ENCODE data around the gene AFAP1.

AFAP1 gene

DNA sequence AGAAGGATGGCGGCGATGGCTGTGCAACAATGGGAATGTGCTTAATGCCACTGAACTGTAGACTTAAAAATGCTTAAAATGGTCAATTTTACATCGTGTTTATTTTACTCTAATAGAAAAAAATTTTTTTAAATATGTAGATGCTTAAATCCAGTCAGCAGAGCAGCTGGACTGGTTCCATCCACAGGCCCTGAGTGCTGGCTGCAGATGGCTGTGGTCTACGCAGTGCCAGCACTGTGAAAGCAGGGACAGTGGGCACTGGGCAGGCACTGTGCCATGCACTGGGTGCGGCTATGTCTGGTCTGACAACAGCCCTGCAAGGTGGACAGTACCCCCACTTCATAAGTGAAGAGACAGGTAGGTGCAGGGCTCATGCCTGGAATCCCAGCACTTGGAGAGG lies 175.2 kb downstream of the AFAP1 start:
- no peak for DNase-seq

DNA sequence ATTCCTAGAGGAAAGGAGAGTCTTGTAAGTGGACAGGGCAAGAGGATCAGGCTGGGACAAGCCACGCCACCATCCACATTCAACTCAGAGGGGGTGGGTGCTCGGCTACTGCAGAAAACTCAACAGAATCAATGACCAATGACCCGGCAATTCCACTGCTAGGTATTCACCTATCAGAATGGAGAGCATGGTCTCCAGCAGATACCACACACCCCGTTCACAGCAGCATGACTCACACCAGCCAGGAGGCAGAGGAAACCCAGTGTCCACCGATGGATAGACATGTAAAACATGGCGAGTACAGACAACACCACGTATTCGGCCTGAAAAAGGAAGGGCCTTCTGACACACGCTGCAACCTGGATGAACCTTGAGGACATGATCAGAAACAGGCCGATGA lies 175.9 kb downstream of the AFAP1 start:
- DNase-seq, result no peak

DNA sequence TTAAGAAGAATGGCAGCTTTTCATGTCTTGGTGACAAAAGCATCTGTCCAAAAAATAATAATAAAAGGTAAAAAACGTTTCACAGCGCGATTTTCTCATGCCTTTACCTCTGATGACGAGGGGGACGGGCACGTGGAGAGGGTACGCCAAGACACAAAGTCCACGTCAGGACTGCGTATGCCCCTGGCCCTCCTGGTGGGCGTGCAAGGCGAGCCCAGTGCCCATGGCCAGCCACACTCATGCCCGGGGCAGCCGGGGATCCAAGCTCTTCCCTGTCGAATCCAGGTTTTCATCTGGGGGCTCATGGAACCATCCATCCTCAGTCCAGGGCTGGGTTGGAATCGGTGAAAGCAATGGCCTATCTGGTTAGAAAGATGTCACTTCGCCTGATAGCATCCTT lies 176.6 kb downstream of the AFAP1 start:
- no peak for DNase-seq

DNA sequence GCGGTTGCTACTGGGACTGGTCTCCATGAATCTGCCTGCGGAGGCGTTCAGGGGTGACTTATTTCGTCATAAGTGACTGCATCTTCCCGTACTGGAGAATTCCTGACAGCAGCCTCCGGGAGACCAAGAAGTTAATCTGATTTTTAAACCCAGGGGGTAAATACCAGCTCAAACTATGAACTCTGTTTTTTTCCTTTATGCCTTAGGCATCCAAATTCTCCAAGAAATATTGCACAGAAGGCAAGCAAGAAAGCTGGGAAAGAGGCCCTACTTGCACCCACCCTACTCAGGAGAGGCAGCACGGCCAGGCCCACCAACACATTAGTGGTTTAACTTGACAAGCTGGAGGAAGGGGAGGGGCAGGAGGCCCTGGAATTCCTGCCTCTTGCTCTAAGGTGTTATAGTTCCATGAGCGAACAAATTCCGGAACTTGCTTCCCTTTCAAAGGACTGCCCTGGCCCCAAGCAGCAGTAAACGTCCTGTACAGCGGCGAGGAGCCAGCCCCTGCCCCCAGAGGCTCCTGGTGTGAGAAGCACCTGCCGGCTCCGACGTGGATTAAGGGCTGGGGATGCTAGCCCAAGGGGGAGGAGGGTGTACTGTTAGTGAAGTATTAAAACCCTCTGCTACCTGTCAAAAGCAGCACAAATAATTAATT lies 177.2 kb downstream of the AFAP1 start:
- DNase-seq, result no peak

DNA sequence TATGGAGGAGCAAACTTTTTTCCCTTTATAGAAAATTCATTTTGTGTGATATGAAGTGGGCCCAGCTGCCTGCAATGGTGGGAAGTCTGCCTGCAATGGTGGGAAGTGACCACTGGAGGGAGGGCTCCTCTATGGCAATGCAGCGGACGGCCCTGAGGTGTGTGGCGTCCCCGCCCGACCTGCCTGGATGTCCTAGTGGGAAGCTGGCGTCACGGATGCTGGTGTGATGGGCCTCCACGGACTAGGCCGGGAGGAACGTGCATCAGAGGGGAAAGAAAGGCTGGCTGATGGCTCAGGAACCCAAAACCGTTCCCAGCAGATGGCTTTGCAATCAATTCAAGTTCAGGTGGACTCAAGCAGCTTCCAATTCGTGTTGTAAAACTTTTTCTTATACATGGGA lies 177.9 kb downstream of the AFAP1 start:
- peak; percentile 45 for DNase-seq

DNA sequence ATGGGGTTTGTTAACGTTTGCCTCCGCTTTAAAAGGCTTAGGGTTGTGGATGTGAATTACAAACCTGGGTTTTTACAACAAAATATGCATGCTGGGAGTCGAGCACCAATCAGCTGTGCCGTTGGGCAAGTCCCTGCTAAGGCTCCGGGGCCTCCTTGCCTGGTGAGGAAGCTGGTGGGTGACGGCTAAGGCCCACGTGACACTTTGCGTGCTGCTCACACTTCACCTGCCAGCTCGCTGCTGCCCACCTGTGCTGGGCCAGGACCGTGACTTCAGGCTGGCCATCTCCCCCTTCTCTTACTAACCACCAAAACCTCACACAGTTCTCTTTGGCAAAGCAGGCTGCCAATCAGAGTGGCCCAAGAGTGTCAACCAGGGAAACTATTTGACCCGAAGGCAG lies 178.3 kb downstream of the AFAP1 start:
- DNase-seq, result no peak

DNA sequence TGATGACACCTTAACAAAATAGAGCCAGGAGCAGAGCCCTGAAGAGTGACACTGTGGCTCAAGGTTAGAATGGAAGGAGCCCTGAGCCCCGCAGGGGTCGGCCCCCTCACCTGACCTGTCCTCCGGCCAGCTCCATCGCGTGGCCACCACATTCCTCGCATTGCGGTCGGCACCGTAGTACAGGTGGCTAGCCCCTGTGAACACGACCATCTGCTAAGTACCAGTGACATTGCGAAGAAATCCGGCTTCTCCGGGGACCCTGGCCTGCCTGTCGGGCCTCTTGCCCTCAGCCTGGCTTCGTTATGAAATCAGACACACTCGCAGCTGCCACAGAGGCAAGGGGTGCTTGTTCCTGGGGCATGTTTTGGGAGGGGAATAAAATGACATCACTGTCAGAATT lies 179.0 kb downstream of the AFAP1 start:
- DNase-seq, result no peak

DNA sequence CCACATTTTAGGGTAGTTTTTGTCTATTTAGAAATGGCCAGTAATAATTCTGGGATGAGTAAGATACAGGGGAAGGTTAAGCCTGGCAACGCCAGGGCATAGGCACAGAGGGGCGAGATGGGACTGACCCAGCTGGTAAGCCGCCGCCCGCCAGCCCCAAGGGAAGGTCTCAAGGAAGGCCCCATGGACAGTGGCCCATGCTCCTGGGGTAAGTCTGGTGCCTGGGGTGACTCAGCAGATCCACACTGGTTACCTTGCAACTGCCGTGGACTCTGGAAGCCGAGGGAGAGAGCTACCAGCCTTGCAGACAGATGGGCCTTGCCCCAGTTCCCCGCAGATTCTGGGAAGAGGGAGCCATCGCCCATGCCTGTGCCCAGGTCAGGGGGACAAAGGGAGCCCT lies 179.4 kb downstream of the AFAP1 start:
- DNase-seq, result no peak

DNA sequence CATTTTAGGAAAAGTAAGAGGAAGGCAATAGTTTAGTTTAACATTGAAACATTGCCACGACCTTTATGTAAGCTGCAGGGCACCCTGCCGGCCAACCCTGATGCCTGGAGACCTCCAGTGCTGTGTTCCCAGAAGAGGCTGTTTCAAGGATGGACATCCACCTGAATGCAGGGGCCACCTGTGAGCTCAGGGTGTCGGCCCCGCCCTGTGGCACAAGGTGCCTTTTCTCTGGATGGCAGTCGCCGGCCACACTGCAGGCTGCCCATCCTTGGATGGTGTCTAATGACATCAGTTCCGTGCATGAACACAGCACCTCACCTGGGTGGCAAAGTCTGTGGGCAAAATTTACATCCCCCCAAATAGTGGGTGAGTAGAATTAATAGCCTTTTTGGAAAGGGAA lies 180.0 kb downstream of the AFAP1 start:
- no peak for DNase-seq

DNA sequence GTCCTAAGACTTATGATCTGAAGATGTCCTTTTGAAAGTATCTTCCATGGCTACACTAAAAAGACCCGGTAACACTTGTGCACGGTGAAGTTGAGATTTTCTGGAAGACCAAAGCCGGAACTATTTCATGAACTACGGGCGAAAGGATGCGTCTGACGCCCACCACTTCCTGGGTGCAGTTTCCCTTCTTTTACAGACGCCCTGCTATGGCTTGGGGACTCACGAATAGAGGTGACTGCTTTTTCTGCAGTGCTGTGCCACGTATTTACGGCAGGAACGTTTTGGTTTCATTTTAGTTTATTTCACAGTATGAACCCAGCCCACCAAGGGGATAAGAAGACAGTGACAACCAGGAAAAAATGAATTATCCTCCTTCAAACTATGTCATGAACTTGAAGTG lies 180.4 kb downstream of the AFAP1 start:
- peak; percentile 54 for DNase-seq

DNA sequence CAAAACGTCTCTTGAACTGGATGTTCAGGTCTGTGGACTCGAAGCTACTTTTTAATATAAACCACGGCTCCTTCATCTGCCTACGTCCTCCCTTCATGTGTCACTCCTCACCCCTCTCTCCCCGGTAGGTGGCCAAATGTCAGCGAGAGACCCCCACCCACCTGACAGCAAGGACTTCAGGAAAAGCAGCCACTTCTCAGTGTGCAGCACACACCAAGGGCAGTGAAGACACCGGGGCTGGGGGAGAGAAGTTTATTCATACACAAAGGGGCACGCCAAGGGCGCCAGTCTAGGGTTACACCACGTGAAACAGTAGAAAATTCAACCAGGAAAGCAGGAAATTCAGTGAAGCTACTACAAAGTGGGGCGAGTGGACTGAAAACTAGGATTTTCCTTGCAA lies 181.2 kb downstream of the AFAP1 start:
- DNase-seq, result no peak

DNA sequence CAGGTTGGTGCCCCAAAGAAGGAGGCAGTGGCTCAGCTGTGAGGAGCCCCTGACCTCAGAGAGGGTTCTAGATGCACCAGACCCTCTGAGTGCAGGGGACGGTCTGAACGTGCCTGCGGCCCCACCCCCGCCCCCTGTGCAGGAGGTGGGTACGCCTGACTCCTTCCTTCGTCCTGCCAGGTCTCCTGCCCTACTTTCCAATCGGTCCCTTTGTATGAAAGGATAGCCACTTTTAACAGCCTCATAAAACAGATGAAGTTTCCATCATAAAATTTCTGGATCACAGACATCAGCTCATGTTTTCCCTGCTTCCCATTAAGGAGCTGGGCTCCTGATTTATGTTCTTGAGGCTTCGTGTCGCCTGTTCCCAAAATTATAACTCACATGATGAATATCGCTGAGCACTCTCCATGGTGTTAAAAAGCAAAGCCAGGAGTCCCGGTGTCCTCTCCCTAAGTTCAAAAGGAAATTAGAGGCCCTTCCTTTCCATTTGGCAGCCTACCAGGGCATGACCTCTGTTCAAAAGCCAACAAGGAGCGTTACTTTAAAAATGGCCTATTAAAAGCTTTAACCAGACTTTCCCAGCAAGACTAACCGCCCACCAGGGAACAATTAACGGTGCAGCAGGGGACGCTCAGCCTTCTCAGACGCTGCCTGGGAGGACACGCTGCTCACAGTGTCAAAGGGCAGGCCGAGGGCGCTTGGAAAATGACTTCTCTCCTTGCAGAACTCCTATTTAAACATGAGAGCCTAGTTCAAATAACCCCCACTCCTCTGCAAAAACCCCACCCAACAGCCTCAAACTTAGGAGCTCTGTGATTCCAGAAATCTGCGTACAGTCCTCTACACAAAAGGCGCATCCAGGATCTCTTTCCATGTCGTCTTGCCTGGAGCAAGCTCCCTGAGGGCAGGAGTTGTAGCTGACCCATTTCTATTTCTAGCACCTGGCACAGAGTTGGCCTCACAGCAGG lies 181.9 kb downstream of the AFAP1 start:
- DNase-seq, result no peak

DNA sequence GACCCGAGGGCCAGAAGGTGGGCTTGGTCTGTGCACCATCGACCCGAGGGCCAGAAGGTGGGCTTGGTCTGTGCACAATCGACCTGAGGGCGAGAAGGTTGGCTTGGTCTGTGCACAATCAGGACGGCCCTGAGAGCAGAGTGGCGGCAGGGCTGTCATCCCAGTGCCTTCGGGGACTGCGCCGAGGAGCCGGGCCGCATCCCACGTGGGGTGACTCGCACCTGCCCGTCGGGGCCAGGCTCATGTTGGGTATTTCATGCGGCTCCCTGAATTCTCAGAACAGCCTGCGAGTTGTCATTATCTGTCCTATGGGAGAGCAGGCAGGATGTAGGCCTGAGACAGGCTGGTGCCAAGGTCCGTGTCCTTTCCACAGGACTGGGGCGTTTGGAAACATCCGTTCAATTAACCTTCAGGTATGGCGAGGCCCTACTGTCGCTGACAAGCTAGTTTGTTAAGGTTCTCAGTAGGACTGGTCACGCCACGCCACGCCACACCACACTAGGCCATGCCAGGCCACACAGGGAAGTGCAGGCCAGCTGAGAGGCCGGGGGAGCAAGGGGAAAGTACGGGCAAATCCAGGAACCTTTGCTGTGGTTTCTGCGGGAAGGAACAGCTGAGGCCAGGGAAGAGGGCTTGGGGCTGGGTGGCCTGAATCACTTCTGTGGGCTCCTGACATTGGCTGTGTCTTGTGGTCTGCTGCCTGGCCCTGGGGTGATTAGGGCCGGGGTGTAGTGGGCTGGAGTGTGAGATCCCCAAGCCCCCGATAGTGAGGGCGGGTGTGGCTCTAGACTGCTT lies 182.9 kb downstream of the AFAP1 start:
- DNase-seq, result no peak

DNA sequence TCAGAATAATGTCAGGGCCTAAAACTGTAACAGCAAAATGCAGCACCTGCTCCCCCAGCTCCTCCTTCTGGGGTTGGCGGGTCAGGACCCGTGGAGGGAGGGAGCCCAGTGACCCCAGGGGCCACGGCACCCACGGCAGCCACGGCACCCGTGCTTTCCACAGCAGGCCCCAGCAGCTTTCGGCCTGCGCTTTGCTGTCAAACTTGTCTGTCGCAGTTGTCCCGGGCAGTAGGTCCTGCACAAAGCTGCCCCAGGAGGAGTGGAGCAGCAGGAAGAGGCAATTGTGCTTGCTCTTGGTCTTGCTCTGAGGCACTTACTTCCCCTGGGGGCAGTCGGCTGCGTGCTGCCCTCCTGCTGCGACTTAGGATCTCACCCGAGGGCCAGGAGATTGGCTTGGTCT lies 183.6 kb downstream of the AFAP1 start:
- no peak for DNase-seq

DNA sequence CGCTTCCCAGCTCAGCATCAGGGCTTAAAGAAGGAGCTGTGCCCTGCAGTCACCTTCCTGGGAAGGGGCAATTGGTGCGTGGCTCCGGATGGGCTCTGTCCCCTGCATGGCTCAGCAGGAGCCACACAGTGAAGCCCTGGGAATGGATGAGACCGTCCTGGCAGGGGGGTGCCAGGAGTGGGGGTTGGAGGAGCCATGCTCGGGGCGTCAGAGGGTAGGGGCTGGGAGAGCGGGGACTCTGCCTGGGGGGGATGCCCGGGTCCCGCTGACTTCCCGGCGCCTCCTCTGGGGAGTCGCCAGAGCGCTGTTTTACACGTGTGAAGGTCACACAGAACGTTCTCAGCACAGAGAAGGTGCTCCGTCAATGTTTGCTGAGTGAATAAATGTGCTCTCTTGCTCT lies 184.1 kb downstream of the AFAP1 start:
- no peak for DNase-seq

DNA sequence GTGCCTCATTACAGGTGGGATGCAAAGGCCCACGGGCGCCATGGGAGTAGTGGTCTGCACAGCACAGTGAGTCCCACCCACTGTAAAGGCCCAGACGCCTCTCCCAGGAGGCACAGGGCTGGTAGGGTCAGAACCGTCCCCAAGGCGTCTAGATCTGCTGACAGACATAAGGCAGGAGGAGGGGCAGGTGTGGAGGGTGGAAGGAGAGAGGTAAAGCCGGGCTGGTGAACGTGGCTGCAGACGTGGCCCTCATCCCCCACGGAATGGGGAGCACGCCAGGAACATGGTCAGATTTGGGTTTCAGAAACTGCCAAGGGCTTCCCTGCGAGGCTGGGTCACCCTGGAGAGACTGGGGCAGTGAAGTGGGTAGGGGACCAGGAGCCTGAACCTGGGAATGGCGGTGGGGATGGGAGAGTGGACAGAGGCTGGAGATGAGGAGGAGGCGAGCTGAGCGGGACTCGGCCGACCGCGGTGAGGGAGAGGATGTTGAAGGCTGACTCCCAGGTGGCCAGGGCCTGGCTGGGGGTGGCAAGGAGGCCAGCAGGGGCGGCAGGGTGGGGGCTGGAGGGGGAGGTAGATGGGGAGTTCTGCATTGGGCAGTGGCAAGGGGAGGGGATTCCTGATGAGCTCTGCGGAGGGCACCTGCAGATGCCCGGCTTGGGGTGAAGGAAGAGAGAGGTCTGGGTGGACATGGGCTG lies 184.9 kb downstream of the AFAP1 start:
- no peak for DNase-seq

DNA sequence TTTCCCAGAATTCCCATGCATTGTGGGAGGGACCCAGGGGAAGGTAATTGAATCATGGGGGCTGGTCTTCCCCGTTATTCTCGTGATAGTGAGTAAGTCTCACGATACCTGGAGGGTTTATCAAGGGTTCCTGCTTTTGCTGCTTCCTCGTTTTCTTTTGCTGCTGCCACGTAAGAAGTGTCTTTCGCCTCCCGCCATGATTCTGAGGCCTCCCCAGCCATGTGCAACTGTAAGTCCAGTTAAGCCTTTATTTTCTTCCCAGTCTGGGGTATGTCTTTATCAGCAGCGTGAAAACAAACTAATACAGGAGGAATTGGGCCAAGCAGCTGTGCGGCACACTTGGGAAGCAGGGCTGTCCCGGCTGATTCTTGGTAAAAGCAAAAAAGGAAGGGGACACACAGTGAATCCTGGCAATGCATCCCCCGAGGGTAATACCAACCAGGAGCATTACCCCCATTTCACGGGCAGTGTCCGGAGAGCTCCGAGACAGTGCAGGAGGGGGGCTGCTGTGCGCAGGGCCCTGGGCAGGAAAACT lies 185.7 kb downstream of the AFAP1 start:
- DNase-seq, result no peak

DNA sequence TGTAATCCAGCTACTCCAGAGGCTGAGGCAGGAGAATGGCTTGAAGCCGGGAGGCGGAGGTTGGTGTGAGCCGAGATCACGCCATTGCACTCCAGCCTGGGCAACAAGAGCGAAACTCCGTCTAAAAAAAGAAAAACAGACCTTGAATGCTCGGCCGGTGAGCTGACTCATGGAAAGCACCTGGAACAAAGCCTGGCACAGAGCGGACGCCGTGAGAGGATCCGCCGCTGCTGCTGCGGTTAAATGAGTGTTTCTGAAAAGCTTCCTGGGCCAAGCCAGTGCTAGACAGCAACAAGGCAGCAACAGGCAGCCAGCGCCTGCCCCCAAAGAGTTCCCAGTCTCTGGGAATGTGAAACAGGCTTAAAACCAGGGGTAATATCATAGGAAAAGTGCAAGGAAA lies 186.4 kb downstream of the AFAP1 start:
- no peak for DNase-seq

DNA sequence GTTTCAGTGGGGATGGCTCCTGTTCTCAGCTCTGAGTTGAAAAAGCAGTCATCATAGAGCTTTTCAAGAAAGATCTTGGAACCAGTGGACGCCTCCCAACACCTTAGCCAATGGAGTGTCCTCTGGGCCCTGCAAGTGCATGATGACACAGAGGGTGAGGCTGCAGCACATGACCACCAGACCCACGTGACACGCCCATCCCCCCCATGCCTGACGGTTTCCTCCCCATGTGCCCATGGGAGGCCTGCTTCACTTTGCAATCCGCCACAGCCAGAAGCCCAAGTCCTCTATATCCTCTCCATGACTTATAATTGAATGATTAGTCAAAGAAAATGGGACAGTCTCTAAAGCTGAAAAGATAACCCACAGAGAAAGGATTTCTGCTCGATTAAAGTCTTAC lies 187.0 kb downstream of the AFAP1 start:
- no peak for DNase-seq

DNA sequence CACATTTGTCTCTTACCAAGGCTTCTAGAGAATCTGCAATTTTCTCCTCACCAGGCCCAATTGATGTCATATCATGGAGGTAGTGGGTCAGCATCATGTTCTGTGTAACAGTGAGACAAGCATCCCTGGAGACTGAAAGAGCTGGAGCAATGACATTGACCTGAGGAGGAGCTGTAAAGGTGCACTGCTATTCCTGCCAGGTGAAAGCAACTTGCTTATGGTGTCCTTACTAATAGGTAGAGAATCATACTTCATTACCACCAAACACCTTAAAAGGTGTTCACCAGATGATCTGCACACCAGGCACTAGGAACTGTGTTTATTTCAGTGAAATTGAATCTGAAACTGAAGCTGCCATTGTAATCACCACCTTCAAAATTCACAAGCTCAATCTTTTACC lies 188.7 kb downstream of the AFAP1 start:
- no peak for DNase-seq

DNA sequence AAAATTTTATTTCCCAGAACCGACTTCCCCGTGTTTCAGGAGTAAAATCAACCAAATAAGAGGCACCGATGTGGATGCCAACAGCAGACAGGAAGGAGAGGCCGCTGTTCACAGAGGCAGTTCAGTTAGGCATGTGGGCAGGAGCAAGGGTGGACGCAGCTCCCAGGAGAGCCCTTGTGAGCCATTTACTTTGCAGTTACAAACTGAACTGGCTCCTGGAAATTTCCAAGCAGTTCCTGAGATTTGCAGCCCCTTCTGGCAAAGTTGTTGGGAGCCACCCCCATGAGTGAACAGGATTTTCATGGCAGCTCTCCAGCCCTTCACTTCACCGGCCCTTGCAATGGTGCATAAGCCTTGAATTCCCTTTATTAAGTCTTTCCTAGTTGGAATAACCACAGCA lies 189.1 kb downstream of the AFAP1 start:
- DNase-seq, result no peak

DNA sequence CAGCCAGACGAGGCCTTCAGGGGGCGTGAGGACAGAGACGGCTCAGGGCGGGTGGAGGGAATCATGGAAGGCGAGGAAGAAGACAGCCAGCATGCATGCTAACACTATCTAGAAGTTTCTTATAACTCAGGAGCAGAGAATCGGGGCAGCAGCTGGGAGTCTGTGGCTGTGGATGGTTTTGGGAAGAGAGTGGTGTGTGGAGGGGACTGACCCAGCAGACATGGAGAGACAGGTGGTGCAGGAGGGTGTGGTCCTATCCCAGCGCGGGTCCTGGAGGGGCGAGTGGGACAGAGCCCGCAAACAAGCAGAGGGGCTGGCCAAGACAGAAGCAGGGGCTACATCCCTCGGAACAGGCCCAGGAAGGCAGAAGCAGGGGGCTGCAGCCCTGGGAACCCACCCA lies 192.1 kb downstream of the AFAP1 start:
- DNase-seq, result no peak

DNA sequence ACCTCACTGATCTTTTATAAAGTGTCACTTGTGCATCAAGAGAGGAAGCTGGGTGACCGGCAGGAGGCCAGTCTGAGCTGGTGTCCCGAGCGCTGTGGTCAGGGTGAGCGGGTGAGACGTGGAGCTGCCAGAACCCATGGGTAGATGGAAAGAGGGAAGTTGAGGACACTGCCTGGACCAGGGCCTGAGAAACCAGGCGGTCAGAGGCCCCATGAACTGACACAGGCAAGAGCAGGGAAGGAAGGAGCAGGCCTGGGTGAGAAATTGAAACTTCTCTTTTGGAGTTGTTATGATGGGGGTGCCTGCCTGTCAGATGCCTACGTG lies 192.6 kb downstream of the AFAP1 start:
- DNase-seq, result no peak

Measured in activated CD4-positive, alpha-beta T cell treated with anti-CD3 and anti-CD28 coated beads, Interleukin-2, amount 50 U/mL, for 1 hour (primary cell).